Ectodermal cell (in vitro differentiated cells): Measurements from ENCODE around the gene CARD18.

Experiments
- H3K27ac ChIP-seq: 2 replicates; pipeline ENCODE4 v1.7.0; 2013; ENCODE audit warnings: mild to moderate bottlenecking, low read depth, low read length; ENCODE audit not compliant: insufficient read depth, poor library complexity, severe bottlenecking
- H3K27me3 ChIP-seq: 2 replicates; pipeline ENCODE4 v1.7.0; 2013; ENCODE audit warnings: mild to moderate bottlenecking, low read length; ENCODE audit not compliant: insufficient read depth, control insufficient read depth, poor library complexity, severe bottlenecking
- H3K36me3 ChIP-seq: one replicate; pipeline ENCODE4 v1.7.0; 2013; ENCODE audit warnings: low read length; ENCODE audit not compliant: control insufficient read depth, insufficient read depth
- H3K4me1 ChIP-seq: one replicate; pipeline ENCODE4 v1.7.0; 2013; ENCODE audit warnings: low read length; ENCODE audit not compliant: control insufficient read depth, insufficient read depth
- H3K4me3 ChIP-seq: 2 replicates; pipeline ENCODE4 v1.7.0; 2013; ENCODE audit warnings: low read depth, low read length, control low read depth; ENCODE audit not compliant: insufficient read depth
- H3K9me3 ChIP-seq: 2 replicates; pipeline ENCODE4 v1.7.0; 2013; ENCODE audit warnings: mild to moderate bottlenecking, low read length, moderate library complexity; ENCODE audit not compliant: control insufficient read depth
- WGBS, 2 experiments: methylation state at CpG; one replicate each; pipeline ENCODE4 v1.1.7; 2013; ENCODE audit warnings: missing lambda C conversion rate in 2 of 2; 5-methylcytosine and 5-hydroxymethylcytosine counted together

CARD18 gene

GRCh38 chr11:105162506-105162905 lies 22.9 kb upstream of the CARD18 start:
- WGBS, 2 experiments = 64 to 67% methylated on average over 1 of the region's 1 CpG
- H3K27ac ChIP-seq = no peak overlapping the region

GRCh38 chr11:105158436-105158835 lies 18.9 kb upstream of the CARD18 start:
- H3K27ac ChIP-seq = no peak overlapping the region
- WGBS, 2 experiments = 91% methylated on average over 1 of the region's 1 CpG; no CpG with 5 or more reads in 1 of the 2 experiments

More at GRCh38 chr11:105162506-105162905, 22.9 kb upstream of the CARD18 start:
- Histone ChIP-seq H3K27me3 (no peaks in the 10 kb centered on the region), H3K9me3 (no peaks in the 10 kb centered on the region), H3K4me1 (no peaks in the 10 kb centered on the region), H3K4me3 (no peak overlapping the region), H3K36me3 (no peaks in the 10 kb centered on the region)

GRCh38 chr11:105156720-105157119 lies 17.2 kb upstream of the CARD18 start:
- H3K27ac ChIP-seq = no peak overlapping the region
- 91 to 96% methylated on average over 2 of the region's 4 CpGs for WGBS, 2 experiments

More at GRCh38 chr11:105158436-105158835, 18.9 kb upstream of the CARD18 start:
- Histone ChIP-seq H3K4me3 (no peak overlapping the region), H3K9me3 (no peaks in the 10 kb centered on the region), H3K36me3 (no peaks in the 10 kb centered on the region), H3K4me1 (no peaks in the 10 kb centered on the region), H3K27me3 (no peaks in the 10 kb centered on the region)

GRCh38 chr11:105156231-105156630 lies 16.7 kb upstream of the CARD18 start:
- H3K4me1 ChIP-seq = no peaks in the 10 kb centered on the region
- H3K27ac ChIP-seq = no peak overlapping the region
- no peaks in the 10 kb centered on the region for H3K27me3 ChIP-seq
- WGBS, 2 experiments = 88 to 92% methylated on average over 2 of the region's 2 CpGs
- no peaks in the 10 kb centered on the region for H3K36me3 ChIP-seq
- no peaks in the 10 kb centered on the region for H3K9me3 ChIP-seq
- no peak overlapping the region for H3K4me3 ChIP-seq

More at GRCh38 chr11:105156720-105157119, 17.2 kb upstream of the CARD18 start:
- H3K36me3 ChIP-seq = no peaks in the 10 kb centered on the region
- H3K27me3 ChIP-seq = no peaks in the 10 kb centered on the region
- no peaks in the 10 kb centered on the region for H3K9me3 ChIP-seq
- no peak overlapping the region for H3K4me3 ChIP-seq
- H3K4me1 ChIP-seq = no peaks in the 10 kb centered on the region

- Histone ChIP-seq H3K27me3 (no peaks in the 10 kb centered on the region), H3K9me3 (no peaks in the 10 kb centered on the region), H3K4me1 (no peaks in the 10 kb centered on the region), H3K27ac (no peak overlapping the region), H3K36me3 (no peaks in the 10 kb centered on the region), H3K4me3 (no peak overlapping the region)
- 84 to 89% methylated on average over 6 of the region's 6 CpGs for WGBS, 2 experiments
These were observed 16.1 kb upstream of the CARD18 start for GRCh38 chr11:105155679-105156078.

GRCh38 chr11:105153392-105153791 lies 13.8 kb upstream of the CARD18 start:
- Histone ChIP-seq H3K4me3 (no peak overlapping the region), H3K4me1 (no peaks in the 10 kb centered on the region), H3K27me3 (no peaks in the 10 kb centered on the region), H3K36me3 (no peaks in the 10 kb centered on the region), H3K27ac (no peak overlapping the region), H3K9me3 (no peaks in the 10 kb centered on the region)
- WGBS, 2 experiments = 91 to 98% methylated on average over 11 of the region's 11 CpGs

- Histone ChIP-seq H3K4me1 (no peaks in the 10 kb centered on the region), H3K4me3 (no peak overlapping the region), H3K9me3 (no peaks in the 10 kb centered on the region), H3K27me3 (no peaks in the 10 kb centered on the region), H3K36me3 (no peaks in the 10 kb centered on the region), H3K27ac (no peak overlapping the region)
- WGBS, 2 experiments = 92 to 98% methylated on average over 4 to 5 of the region's 5 CpGs
These were observed 13.0 kb upstream of the CARD18 start for GRCh38 chr11:105152560-105152959.

GRCh38 chr11:105152021-105152512 lies 12.5 kb upstream of the CARD18 start:
- Histone ChIP-seq H3K27ac (no peak overlapping the region), H3K36me3 (no peaks in the 10 kb centered on the region), H3K9me3 (no peaks in the 10 kb centered on the region), H3K27me3 (no peaks in the 10 kb centered on the region), H3K4me1 (no peaks in the 10 kb centered on the region), H3K4me3 (no peak overlapping the region)
- 93 to 97% methylated on average over 2 to 5 of the region's 6 CpGs for WGBS, 2 experiments

- Histone ChIP-seq H3K9me3 (no peaks in the 10 kb centered on the region), H3K4me3 (no peak overlapping the region), H3K27me3 (no peaks in the 10 kb centered on the region), H3K36me3 (no peaks in the 10 kb centered on the region), H3K4me1 (no peaks in the 10 kb centered on the region), H3K27ac (no peak overlapping the region)
These were observed 9.9 kb upstream of the CARD18 start for GRCh38 chr11:105149477-105149876.

GRCh38 chr11:105148241-105148640 lies 8.7 kb upstream of the CARD18 start:
- no peak overlapping the region for H3K4me3 ChIP-seq
- H3K27me3 ChIP-seq = no peaks in the 10 kb centered on the region
- 93 to 97% methylated on average over 5 of the region's 5 CpGs for WGBS, 2 experiments
- no peak overlapping the region for H3K27ac ChIP-seq
- H3K9me3 ChIP-seq = no peaks in the 10 kb centered on the region
- no peaks in the 10 kb centered on the region for H3K36me3 ChIP-seq
- no peaks in the 10 kb centered on the region for H3K4me1 ChIP-seq

- Histone ChIP-seq H3K27ac (no peak overlapping the region), H3K36me3 (no peaks in the 10 kb centered on the region), H3K4me1 (no peaks in the 10 kb centered on the region), H3K9me3 (no peaks in the 10 kb centered on the region), H3K27me3 (no peaks in the 10 kb centered on the region), H3K4me3 (no peak overlapping the region)
- 63 to 84% methylated on average over 2 of the region's 2 CpGs for WGBS, 2 experiments
These were observed 5.3 kb upstream of the CARD18 start for GRCh38 chr11:105144887-105145286.
